Erythroblast (primary cell): ENCODE measurements around the gene HAUS7.

Experiments used
- GATA1 ChIP-seq: IDR thresholded peaks from 2 replicates; pipeline ENCODE4 v1.6.1; 2011; ENCODE audit warnings: low read depth, mild to moderate bottlenecking, control low read depth, low read length, moderate library complexity
- POLR2A ChIP-seq: IDR thresholded peaks from 2 replicates; pipeline ENCODE4 v1.6.1; 2011; ENCODE audit warnings: mild to moderate bottlenecking, low read length

GRCh38 chrX:153464116-153464515, 6.3 kb downstream of the HAUS7 start:
- TF ChIP-seq POLR2A (no peak), GATA1 (no peak)
